Activated T-cell treated with anti-CD3 and anti-CD28 coated beads, Interleukin-2, amount 50 U/mL, for 24 hours (primary cell): ENCODE results near the gene MRPL27.
A peak's percentile ranks its signal among the peaks of the same experiment; 100 is the strongest.

Experiments used
- DNase-seq: peaks from one replicate; pipeline ENCODE4 v3.0.0-alpha.2; 2020
- H3K27ac Mint-ChIP-seq: 2 replicates; pipeline ENCODE4 v1.8.0; 2020; ENCODE audit warnings: mild to moderate bottlenecking, mixed read lengths
- H3K27me3 Mint-ChIP-seq: 2 replicates; pipeline ENCODE4 v1.8.0; 2020; ENCODE audit warnings: mixed read lengths
- H3K36me3 Mint-ChIP-seq: 2 replicates; pipeline ENCODE4 v1.8.0; 2020; ENCODE audit warnings: low read depth, mixed read lengths
- H3K4me1 Mint-ChIP-seq: 2 replicates; pipeline ENCODE4 v1.8.0; 2020; ENCODE audit warnings: low read depth, mixed read lengths
- H3K4me3 Mint-ChIP-seq: 2 replicates; pipeline ENCODE4 v1.8.0; 2020; ENCODE audit warnings: mild to moderate bottlenecking, moderate library complexity, mixed read lengths
- H3K9me3 Mint-ChIP-seq: 2 replicates; pipeline ENCODE4 v1.8.0; 2020; ENCODE audit warnings: mixed read lengths

MRPL27 gene

DNA sequence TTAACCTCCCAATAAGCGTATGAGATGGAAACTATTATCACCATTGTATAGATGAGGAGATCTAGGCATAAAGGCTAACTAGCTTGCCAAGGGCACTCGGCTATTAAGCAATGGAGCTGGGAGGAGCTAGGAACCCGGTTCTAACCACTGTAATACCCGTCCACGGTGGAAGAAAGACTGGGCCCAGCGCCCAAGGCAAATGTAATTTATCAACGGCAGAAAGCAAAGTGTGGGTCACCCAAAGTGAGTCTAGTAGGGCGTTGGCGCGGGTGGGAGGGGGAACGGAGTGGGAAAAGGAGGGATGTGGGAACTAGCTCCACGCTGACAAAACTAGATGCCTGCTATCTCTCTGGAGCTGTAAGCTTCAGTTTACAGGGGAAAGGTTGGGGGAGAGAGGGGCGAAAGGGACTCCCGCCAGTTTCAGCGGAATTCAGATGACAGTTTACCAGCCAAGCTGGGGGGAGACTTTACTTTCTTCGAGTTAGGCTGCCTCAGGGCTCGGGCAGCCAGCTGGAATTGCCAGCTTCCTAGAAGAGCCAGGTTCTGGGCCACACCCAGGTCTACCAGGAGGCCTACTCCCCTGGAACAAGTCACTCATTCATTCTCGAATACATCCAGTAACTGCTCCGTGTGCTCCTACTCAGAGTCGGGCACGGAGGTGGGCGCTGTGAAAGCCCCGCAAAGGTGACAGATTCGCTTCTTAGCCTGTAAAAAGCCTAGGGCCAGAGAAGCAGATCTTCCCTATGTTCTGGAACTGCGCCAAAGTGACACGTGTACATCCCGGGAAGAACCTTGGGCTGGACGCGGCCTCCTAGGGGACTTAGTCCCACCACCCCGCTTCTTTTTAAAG, 23.5 kb upstream of the MRPL27 start:
- Mint-ChIP-seq H3K9me3 (no peaks in the 10 kb centered on the region), H3K27ac (peak overlapping the region; percentile 93), H3K27me3 (no peaks in the 10 kb centered on the region), H3K36me3 (peaks cover 54% of the 10 kb centered on the region), H3K4me3 (peak overlapping the region; percentile 95), H3K4me1 (peaks cover 36% of the 10 kb centered on the region)
- peak; percentile 57 for DNase-seq

DNA sequence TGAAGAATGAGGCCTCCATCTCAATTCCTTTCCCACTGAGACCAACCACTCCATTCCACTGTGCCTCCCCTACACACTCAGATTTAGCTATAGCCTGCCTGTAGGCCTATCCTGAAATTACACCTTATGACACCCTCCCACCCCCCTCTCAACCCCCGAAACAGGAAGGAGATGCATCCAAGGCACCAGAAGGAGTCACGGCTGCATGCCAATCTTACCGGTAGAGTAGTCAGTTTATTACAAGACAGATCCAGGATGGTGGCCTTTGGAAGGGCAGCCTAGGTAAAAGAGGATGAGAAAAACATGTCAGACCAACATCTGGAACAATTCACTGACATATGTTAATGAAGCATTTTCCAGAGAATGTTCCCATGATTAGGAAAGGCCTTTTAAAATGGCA, 21.7 kb upstream of the MRPL27 start:
- H3K4me3 Mint-ChIP-seq = peak overlapping the region; percentile 95
- DNase-seq = no peak
- H3K9me3 Mint-ChIP-seq = no peaks in the 10 kb centered on the region
- peaks cover 71% of the 10 kb centered on the region for H3K36me3 Mint-ChIP-seq
- H3K4me1 Mint-ChIP-seq = peaks cover 36% of the 10 kb centered on the region
- H3K27ac Mint-ChIP-seq = peak overlapping the region; percentile 93
- no peaks in the 10 kb centered on the region for H3K27me3 Mint-ChIP-seq

DNA sequence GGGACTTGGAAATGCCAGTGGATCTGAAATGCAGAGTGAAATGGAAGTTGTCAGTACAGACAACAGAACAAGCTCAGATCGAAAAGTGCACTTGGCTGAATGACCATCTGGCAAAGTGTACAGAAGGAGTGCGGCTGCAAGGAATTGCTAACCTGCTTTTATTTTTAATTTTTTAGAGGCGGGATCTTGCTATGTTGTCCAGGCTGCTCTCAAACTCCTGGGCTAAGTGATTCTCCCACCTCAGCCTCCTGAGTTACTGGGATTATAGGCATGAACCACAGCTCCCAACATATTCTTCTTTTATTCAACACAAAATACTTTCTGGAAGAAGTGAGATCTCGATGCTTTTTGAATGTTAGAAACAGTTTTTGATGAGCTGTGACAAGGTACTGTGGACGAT, 20.7 kb upstream of the MRPL27 start:
- no peaks in the 10 kb centered on the region for H3K27me3 Mint-ChIP-seq
- peak overlapping the region; percentile 13 for H3K27ac Mint-ChIP-seq
- no peaks in the 10 kb centered on the region for H3K9me3 Mint-ChIP-seq
- DNase-seq = no peak
- no peak overlapping the region for H3K4me3 Mint-ChIP-seq
- H3K36me3 Mint-ChIP-seq = peaks cover 81% of the 10 kb centered on the region
- H3K4me1 Mint-ChIP-seq = peaks cover 36% of the 10 kb centered on the region

DNA sequence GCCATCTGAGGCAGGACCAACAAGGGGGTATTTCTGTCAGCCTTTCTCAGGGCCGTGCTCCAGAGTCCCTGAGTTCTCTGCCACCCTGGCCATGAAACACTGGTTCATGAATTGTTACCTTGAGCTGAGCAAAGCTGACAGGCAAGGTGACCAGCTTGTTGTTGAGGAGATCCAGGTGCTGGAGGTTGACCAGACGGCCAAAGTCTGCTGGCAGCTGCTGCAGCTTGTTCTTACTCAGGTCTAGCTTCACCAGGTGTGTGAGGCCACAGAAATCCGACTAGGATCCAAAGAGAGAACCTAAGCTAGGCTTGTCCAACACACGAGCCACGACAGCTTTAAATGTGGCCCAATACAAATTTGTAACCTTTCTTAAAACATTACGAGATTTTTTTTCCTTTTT, 19.6 kb upstream of the MRPL27 start:
- peak overlapping the region; percentile 63 for H3K27ac Mint-ChIP-seq
- no peaks in the 10 kb centered on the region for H3K9me3 Mint-ChIP-seq
- no peak for DNase-seq
- no peak overlapping the region for H3K4me3 Mint-ChIP-seq
- H3K36me3 Mint-ChIP-seq = peaks cover 92% of the 10 kb centered on the region
- no peaks in the 10 kb centered on the region for H3K27me3 Mint-ChIP-seq
- H3K4me1 Mint-ChIP-seq = peaks cover 33% of the 10 kb centered on the region

DNA sequence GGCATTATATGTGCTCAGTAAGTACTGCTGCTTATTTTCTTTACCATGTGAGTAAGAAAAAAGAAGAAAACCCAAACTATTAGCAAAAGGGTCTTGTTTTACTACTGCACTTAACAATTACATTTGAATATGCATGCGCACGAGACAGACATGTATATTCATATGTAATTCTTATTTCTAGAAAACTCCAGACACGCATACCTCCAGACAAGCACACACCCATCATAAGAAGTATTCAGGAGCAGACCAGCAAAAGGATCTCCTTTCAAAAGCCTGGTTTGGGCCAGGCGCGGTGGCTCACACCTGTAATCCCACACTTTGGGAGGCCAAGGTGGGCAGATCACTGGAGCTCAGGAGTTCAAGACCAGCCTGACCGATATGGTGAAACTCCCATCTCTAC, 16.6 kb upstream of the MRPL27 start:
- Mint-ChIP-seq H3K4me3 (no peak overlapping the region), H3K4me1 (peaks cover 14% of the 10 kb centered on the region), H3K9me3 (no peaks in the 10 kb centered on the region), H3K36me3 (peaks cover 100% of the 10 kb centered on the region), H3K27ac (no peak overlapping the region), H3K27me3 (no peaks in the 10 kb centered on the region)
- DNase-seq = no peak

DNA sequence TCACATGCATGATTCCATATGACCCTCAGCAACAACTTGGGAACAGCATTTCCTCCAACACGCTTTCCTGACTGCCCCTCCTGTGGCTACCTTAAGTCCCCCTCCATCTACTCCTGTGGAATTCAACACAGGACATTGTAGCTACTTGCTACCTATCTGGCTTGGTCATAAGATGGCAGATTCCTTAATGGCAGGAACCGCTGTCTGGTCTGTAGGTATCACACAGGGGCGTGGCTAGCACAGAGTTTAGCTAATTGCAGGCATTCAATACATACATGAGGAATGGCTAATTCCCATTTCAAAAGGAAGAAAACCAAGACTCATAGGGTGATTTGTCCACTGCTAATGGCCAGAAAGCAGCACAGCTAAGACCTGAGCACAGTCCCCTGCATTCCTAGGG, 15.7 kb upstream of the MRPL27 start:
- no peak for DNase-seq
- Mint-ChIP-seq H3K36me3 (peaks cover 100% of the 10 kb centered on the region), H3K27me3 (no peaks in the 10 kb centered on the region), H3K4me1 (peaks cover 10% of the 10 kb centered on the region), H3K27ac (peak overlapping the region; percentile 5), H3K4me3 (no peak overlapping the region), H3K9me3 (no peaks in the 10 kb centered on the region)

DNA sequence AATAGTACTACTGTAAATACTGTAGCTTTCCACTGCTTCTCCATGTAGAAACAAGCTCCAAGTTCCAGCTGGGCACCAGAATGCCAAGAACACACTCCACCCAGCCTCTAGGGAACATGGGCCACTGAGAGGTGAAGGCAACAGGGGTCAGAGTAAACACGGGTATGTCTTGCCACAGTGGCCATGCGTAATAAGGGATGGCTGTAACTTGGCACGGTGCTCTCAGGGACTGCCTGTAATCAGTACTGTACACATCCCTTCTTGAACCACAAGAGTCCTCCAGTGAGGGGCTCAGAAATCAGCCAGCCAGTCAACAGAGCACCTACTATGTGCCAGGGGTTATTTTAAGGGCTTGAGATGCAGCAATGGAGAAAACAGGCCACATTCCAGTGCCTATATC, 13.5 kb upstream of the MRPL27 start:
- Mint-ChIP-seq H3K27ac (peak overlapping the region; percentile 61), H3K4me1 (peaks cover under 1% of the 10 kb centered on the region), H3K9me3 (no peaks in the 10 kb centered on the region), H3K27me3 (no peaks in the 10 kb centered on the region), H3K4me3 (no peak overlapping the region), H3K36me3 (peaks cover 100% of the 10 kb centered on the region)
- no peak for DNase-seq

DNA sequence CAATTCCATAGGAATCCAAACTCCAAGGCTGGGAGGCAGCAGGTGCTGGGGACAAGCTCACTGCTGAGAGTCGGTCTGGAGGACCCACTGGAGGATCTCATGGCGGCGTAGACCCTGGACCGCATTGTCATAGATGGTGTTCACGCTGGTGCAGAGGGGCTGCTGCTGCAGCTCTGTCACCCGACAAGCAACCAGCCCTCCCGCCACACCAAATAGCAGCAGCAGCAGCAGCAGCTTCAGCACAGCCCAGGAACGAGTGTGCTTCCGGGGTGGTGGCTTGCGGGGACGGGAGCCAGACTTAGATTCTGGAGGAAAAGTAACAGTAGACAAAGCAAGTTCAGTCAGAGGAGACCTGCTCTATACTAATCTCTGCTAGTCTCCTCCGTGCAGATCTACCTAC, 9.9 kb upstream of the MRPL27 start:
- Mint-ChIP-seq H3K9me3 (no peaks in the 10 kb centered on the region), H3K4me3 (no peak overlapping the region), H3K36me3 (peaks cover 100% of the 10 kb centered on the region), H3K27me3 (no peaks in the 10 kb centered on the region), H3K27ac (peak overlapping the region; percentile 30), H3K4me1 (no peaks in the 10 kb centered on the region)
- DNase-seq = no peak

DNA sequence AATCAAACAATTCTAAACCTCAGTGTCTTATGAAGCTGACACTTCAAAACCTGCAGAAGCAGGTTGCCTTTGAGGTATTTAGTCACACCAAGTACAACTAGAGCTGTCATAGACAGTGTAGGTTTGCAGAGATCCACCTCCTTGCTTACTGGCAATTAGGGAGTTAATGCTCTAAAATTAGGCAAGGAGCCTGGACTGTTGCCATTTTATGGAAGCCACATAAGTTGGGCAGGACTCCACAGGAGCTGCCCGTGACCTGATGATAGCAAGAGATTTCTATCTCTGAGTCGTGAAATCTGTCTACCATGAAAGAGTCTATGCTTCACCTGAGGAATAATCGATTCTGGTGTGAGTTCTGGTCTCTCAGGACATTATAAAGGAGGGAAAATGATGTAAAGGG, 8.9 kb upstream of the MRPL27 start:
- H3K9me3 Mint-ChIP-seq = no peaks in the 10 kb centered on the region
- peaks cover 98% of the 10 kb centered on the region for H3K36me3 Mint-ChIP-seq
- no peak overlapping the region for H3K4me3 Mint-ChIP-seq
- H3K27me3 Mint-ChIP-seq = no peaks in the 10 kb centered on the region
- peak overlapping the region; percentile 44 for H3K27ac Mint-ChIP-seq
- DNase-seq = no peak
- no peaks in the 10 kb centered on the region for H3K4me1 Mint-ChIP-seq

DNA sequence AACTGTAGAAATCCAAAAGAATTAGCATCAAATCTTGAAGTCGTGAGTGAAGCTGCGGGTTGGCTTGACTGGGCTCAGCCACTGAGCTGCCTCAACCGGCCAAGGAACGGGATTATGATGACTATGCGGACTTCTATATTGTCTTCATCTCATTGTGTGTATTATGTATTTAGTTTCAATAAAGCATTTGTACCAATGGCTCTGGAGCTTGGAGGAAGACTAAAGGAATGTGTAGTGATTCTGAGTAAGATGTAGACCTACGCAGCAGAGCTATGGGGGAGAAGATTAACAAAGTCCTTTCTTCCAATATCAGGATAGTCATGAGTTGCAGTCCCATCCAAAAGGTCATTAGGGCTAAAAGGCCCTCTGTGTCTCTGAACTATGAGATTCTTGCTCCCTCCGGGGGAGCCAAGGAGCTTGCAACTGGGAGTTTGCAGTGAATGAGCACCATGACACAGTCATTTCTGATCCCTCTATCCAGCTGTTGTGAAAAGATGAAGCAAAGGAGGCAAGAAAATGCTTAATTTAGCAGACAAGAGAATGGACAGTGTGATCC, 8.4 kb upstream of the MRPL27 start:
- no peaks in the 10 kb centered on the region for H3K9me3 Mint-ChIP-seq
- no peak overlapping the region for H3K27ac Mint-ChIP-seq
- H3K36me3 Mint-ChIP-seq = peaks cover 98% of the 10 kb centered on the region
- DNase-seq = no peak
- H3K27me3 Mint-ChIP-seq = no peaks in the 10 kb centered on the region
- H3K4me3 Mint-ChIP-seq = no peak overlapping the region
- no peaks in the 10 kb centered on the region for H3K4me1 Mint-ChIP-seq

DNA sequence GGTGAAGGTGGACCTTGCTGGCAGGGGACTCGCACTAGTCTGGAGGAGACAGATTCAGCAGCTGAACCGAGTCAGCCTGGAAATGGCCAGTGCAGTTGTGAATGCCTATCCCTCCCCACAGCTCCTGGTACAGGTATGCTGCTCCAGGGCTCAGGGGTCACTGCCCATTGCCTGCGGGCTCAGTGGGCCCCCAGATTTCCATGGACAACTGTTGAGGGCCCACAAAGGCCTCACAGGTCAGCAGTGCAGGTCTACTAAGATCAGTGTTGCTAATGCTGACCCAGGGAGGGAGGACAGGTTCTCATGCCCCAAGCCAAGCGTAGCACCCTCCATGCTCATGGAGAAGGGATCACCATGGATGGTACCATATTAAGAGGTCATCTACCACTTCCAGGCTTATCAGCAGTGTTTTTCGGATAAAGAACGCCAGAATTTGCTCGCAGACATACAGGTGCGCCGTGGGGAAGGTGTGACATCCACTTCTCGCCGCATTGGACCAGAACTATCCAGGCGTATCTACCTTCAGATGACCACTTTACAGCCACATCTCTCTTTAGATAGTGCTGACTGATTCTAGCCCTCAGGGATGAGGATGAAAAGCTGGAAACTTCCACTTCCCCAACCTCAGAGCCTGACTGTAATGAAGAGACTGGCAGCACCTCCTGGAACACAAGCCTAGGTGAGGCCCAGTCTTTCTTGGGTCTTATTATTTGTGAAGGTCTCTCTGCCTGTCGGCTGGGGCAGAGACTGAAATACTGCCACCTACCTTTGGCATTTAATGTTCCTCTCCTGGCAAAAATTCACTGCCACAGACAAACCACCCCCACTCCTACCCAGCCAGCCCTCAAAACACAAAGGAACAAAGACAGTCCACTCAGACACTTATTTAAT, 7.6 kb upstream of the MRPL27 start:
- Mint-ChIP-seq H3K27me3 (no peaks in the 10 kb centered on the region), H3K36me3 (peaks cover 98% of the 10 kb centered on the region), H3K27ac (no peak overlapping the region), H3K9me3 (no peaks in the 10 kb centered on the region), H3K4me1 (no peaks in the 10 kb centered on the region), H3K4me3 (no peak overlapping the region)
- no peak for DNase-seq

DNA sequence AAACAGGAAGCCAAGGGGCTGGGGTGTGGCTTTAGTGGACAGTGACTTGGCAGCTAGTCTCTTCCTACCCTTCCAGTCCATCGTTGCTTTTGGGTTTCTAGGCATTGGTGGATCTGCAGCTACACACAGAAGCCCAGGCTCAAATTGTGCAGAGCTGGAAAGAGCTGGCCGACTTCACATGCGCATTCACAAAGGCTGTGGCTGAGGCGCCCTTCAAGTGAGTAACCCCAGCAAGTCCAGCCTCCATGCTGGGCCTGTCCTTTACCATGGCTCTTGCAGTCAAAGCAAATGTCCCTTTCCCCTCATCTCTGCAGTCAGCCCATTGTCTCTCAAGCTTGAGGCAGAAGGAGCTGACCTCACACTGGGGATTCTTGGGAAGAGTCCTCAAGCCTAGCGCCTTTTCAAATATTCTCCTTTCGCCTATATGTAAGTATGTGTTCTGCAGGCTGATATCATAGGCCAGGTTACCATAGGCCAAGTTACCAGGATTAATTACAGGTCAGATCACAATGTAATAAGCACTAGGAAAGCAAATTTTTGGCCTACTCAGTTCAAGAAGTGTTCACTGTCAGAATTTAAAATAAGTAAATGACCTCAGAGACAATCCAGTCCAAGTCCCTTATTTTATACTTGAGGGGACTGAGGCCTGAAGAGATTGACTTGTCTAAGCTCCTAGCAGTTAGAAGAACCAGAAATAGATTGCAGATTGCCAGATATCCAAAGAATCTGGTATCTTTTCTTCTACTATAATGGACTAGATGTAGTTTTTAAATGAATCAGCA, 6.6 kb upstream of the MRPL27 start:
- H3K4me1 Mint-ChIP-seq = no peaks in the 10 kb centered on the region
- no peak overlapping the region for H3K27ac Mint-ChIP-seq
- peaks cover 95% of the 10 kb centered on the region for H3K36me3 Mint-ChIP-seq
- DNase-seq = no peak
- H3K4me3 Mint-ChIP-seq = no peak overlapping the region
- no peaks in the 10 kb centered on the region for H3K27me3 Mint-ChIP-seq
- H3K9me3 Mint-ChIP-seq = no peaks in the 10 kb centered on the region

DNA sequence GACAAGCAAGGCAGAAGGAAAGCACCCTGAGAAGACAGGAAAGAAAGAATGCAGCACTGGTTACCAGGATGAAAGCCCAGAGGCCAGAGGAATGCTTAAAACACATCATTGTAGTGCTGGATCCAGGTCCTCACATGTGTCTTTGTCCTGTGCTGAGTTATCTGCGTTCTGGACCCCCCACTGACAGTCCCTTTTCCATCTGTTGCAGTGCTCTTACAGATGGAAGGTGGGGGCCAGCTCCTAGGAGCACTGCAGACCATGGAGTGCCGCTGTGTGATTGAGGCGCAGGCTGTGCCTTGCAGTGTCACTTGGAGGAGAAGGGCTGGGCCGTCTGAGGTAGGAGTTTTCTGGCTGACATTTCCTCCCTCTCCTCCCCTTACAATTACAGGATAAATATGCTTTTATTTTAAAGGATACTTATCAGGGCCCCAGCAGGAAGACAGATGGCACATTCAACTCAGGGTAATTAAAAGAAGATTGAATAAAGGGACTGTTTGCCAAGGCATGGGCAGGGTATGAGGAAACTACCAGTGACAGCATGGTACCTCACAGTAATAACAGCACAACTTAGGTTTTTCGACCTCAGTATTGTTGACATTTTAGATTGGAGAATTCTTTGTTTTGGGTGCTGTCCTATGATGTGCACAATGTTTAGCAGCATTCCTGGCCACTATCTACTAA, 3.0 kb upstream of the MRPL27 start:
- no peaks in the 10 kb centered on the region for H3K9me3 Mint-ChIP-seq
- no peak overlapping the region for H3K27ac Mint-ChIP-seq
- peaks cover 24% of the 10 kb centered on the region for H3K4me1 Mint-ChIP-seq
- no peak for DNase-seq
- peaks cover 86% of the 10 kb centered on the region for H3K36me3 Mint-ChIP-seq
- no peaks in the 10 kb centered on the region for H3K27me3 Mint-ChIP-seq
- H3K4me3 Mint-ChIP-seq = no peak overlapping the region

DNA sequence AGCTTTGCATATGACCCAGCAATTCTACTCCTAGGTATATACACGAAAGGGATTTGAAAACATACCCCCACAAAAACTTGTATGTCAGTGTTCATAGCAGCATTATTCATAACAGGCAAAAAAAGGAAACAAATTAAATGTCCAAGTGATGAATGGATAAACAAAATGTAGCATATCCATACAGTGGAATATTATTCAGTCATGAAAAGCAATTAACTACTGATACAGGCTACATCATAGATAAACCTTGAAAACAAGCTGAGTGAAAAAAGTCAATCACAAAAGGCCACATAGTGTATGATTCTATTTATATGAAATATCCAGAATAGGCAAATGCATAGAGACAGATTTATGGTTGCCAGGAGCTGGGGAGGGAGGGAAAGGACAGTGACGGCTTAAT, 721 bp upstream of the MRPL27 start:
- Mint-ChIP-seq H3K9me3 (no peaks in the 10 kb centered on the region), H3K27me3 (no peaks in the 10 kb centered on the region), H3K4me1 (peaks cover 31% of the 10 kb centered on the region), H3K36me3 (peaks cover 86% of the 10 kb centered on the region), H3K27ac (peak overlapping the region; percentile 100), H3K4me3 (peak overlapping the region; percentile 99)
- DNase-seq = no peak
